GM18951 (cell line): ENCODE measurements around the gene TNIK.

Experiments used
- POLR2A ChIP-seq: IDR thresholded peaks from 4 replicates; pipeline ENCODE4 v1.6.1; 2011; ENCODE audit warnings: mild to moderate bottlenecking; ENCODE audit not compliant: insufficient read length, insufficient read depth; ENCODE audit errors: extremely low read depth
- in situ Hi-C: fragments of 300-500 bp; cut with MboI; formaldehyde crosslinking; loops from one replicate; pipeline ENCODE4 v1.12.0; 2022; ENCODE audit warnings: low sequenced_read_pairs, mixed read lengths, inconsistent platforms; ENCODE audit not compliant: unreplicated experiment

Gene TNIK

GRCh38 chr3:171058873-171059603 is 401.2 kb downstream of the TNIK start:
- TF ChIP-seq POLR2A: no peak
- in situ Hi-C loops: no loop called here

GRCh38 chr3:171058058-171058457 is 402.1 kb downstream of the TNIK start:
- in situ Hi-C loops: no loop called here
- TF ChIP-seq POLR2A: no peak

GRCh38 chr3:171057072-171057471 is 403.1 kb downstream of the TNIK start:
- in situ Hi-C loops: no loop called here

GRCh38 chr3:171056528-171056927 is 403.7 kb downstream of the TNIK start:
- in situ Hi-C loops: no loop called here
- TF ChIP-seq POLR2A: no peak

More at GRCh38 chr3:171057072-171057471, 403.1 kb downstream of the TNIK start:
- no peak for TF ChIP-seq POLR2A

- no peak for TF ChIP-seq POLR2A
- in situ Hi-C loops: no loop called here
Measured at GRCh38 chr3:171055336-171056178, 404.6 kb downstream of the TNIK start.

- in situ Hi-C loops: no loop called here
- no peak for TF ChIP-seq POLR2A
Measured at GRCh38 chr3:171054921-171055320, 405.3 kb downstream of the TNIK start.

GRCh38 chr3:171054231-171054630 is 406.0 kb downstream of the TNIK start:
- no peak for TF ChIP-seq POLR2A
- in situ Hi-C loops: no loop called here

- no peak for TF ChIP-seq POLR2A
- in situ Hi-C loops: no loop called here
Measured at GRCh38 chr3:171049861-171050444, 410.3 kb downstream of the TNIK start.

- in situ Hi-C loops: no loop called here
- no peak for TF ChIP-seq POLR2A
Measured at GRCh38 chr3:171046760-171047159, 413.4 kb downstream of the TNIK start.

- no peak for TF ChIP-seq POLR2A
- in situ Hi-C loops: no loop called here
Measured at GRCh38 chr3:171044835-171045793, 415.1 kb downstream of the TNIK start.

GRCh38 chr3:171044384-171044783 is 415.8 kb downstream of the TNIK start:
- TF ChIP-seq POLR2A: no peak
- in situ Hi-C loops: no loop called here

- in situ Hi-C loops: no loop called here
Measured at GRCh38 chr3:171039674-171040073, 420.5 kb downstream of the TNIK start.

More at GRCh38 chr3:171039674-171040073, 420.5 kb downstream of the TNIK start:
- TF ChIP-seq POLR2A: no peak
